HPDE6-E6E7 (cell line): ENCODE results near the gene PCDHB16.
"Not testable (repeated sequence)": the region's sequence is repeated elsewhere in the genome, so short reads cannot be mapped to it uniquely, and the experiment has no call there.

Source experiments
- DNase-seq: peaks from one replicate; pipeline ENCODE4 v3.0.0; 2011; ENCODE audit warnings: missing footprints; ENCODE audit errors: extremely low spot score

The PCDHB16 gene

GRCh38 chr5:141184117-141184855 is 2.1 kb downstream of the PCDHB16 start:
- not testable (repeated sequence) for DNase-seq

GRCh38 chr5:141186897-141187512 is 4.8 kb downstream of the PCDHB16 start, which contains the start of gene PCDHB9:
TSS of gene PCDHB9 (plus strand) at chr5:141187161. CDS start at chr5:141187319, 158 bp downstream.
- no peak for DNase-seq

- not testable (repeated sequence) for DNase-seq
These were observed 6.5 kb downstream of the PCDHB16 start for GRCh38 chr5:141188682-141189081.

GRCh38 chr5:141189131-141189530 is 6.9 kb downstream of the PCDHB16 start:
- DNase-seq = not testable (repeated sequence)

- no peak for DNase-seq
These were observed 10.0 kb downstream of the PCDHB16 start, which contains the start of gene PCDHB10 for GRCh38 chr5:141192110-141192725. TSS of gene PCDHB10 (plus strand) at chr5:141192353. CDS start at chr5:141192553, 200 bp downstream.

- DNase-seq = not testable (repeated sequence)
These were observed 12.1 kb downstream of the PCDHB16 start for GRCh38 chr5:141194332-141194731.

GRCh38 chr5:141196363-141196762 is 14.2 kb downstream of the PCDHB16 start:
- no peak for DNase-seq

GRCh38 chr5:141199359-141200235 is 17.4 kb downstream of the PCDHB16 start, which contains the start of gene PCDHB11:
TSS of gene PCDHB11 (plus strand) at chr5:141199627. CDS start at chr5:141199775, 148 bp downstream.
- DNase-seq = no peak

GRCh38 chr5:141201126-141201525 is 18.9 kb downstream of the PCDHB16 start:
- not testable (repeated sequence) for DNase-seq

GRCh38 chr5:141201646-141202045 is 19.5 kb downstream of the PCDHB16 start:
- DNase-seq = not testable (repeated sequence)

GRCh38 chr5:141208478-141208877 is 26.3 kb downstream of the PCDHB16 start, which contains the start of gene PCDHB12:
TSS of gene PCDHB12 (plus strand) at chr5:141208719. CDS start at chr5:141208908, 189 bp downstream.
- DNase-seq = no peak

GRCh38 chr5:141210281-141210680 is 28.1 kb downstream of the PCDHB16 start:
- DNase-seq = not testable (repeated sequence)

- not testable (repeated sequence) for DNase-seq
These were observed 28.7 kb downstream of the PCDHB16 start for GRCh38 chr5:141210849-141211248.

GRCh38 chr5:141213656-141214339 is 31.6 kb downstream of the PCDHB16 start, which contains the start of gene PCDHB13:
TSS of gene PCDHB13 (plus strand) at chr5:141213919. CDS start at chr5:141214124, 205 bp downstream.
- not testable (repeated sequence) for DNase-seq

GRCh38 chr5:141214583-141214982 is 32.4 kb downstream of the PCDHB16 start:
- DNase-seq = not testable (repeated sequence)

- DNase-seq = not testable (repeated sequence)
These were observed 33.3 kb downstream of the PCDHB16 start for GRCh38 chr5:141215504-141215903.

- not testable (repeated sequence) for DNase-seq
These were observed 33.8 kb downstream of the PCDHB16 start for GRCh38 chr5:141216035-141216434.

- peak; percentile 49 for DNase-seq
These were observed 41.1 kb downstream of the PCDHB16 start, which contains the start of gene PCDHB14 for GRCh38 chr5:141223112-141223783. TSS of gene PCDHB14 (plus strand) at chr5:141223343. CDS start at chr5:141223506, 163 bp downstream.

- not testable (repeated sequence) for DNase-seq
These were observed 42.7 kb downstream of the PCDHB16 start for GRCh38 chr5:141224844-141225243.

- DNase-seq = not testable (repeated sequence)
These were observed 43.2 kb downstream of the PCDHB16 start for GRCh38 chr5:141225421-141225820.
